Fibroblast of skin of left biceps (primary cell): ENCODE measurements around the gene RBM5.

Experiments
- DNase-seq, 2 experiments: peaks; one replicate each; pipeline ENCODE4 v3.0.0-alpha.2; 2013; ENCODE audit warnings: low read depth in 2 of 2

RBM5 gene

DNA sequence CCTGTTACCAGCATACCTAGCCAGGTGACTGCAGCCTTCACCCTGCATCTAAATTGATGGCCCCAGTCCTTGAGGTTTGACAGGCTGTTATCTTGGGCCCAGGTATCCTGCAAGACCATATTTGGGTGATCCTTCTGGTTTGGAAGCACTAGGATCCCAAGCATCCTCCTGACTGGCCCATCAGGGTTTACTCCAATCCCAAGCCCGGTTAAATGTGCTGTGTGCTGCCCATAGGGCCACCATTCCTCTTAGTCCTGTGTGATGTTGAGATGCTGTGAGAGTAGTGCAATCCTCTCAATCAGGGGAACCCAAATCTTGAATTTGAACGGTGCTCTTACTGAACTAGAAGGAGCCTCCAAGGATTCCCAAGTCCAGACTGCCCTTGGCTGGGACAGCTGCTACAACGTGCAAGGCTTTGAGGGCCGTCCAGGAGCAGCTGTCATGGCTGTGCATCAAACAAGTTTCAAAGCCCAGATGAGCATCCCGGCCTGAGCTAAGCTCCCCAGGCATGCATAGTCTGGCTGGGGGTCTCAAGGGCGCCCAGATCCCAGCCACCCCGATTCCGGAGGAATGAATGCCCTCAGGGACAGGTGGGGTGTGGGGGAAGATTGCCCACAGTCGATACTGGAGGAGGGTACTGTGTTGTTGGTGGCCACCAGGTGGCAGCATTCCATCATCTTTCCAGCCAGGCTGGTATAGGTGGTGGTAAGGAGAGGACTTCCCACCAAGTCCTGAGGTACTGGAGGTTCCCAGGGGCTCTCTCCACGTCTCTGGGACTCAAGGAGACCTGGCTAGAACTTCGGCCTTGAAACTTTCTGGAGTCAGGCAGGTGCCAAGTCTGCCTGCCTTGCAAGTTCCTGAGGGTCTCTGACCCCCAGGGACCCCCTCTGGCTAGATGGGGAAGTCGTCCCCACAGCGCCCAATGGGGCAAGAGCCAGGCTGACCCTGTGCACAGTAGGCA lies 32.6 kb downstream of the RBM5 start:
- DNase-seq: peak; percentile 24 to 42

- no peak for DNase-seq
Measured at GRCh38 chr3:50122071-50122470, 33.4 kb downstream of the RBM5 start.

- no peak for DNase-seq
Measured at GRCh38 chr3:50122661-50123391, 34.1 kb downstream of the RBM5 start.

GRCh38 chr3:50123394-50124051 lies 34.8 kb downstream of the RBM5 start:
- no peak for DNase-seq

- DNase-seq: no peak
Measured at GRCh38 chr3:50124052-50124799, 35.5 kb downstream of the RBM5 start.

DNA sequence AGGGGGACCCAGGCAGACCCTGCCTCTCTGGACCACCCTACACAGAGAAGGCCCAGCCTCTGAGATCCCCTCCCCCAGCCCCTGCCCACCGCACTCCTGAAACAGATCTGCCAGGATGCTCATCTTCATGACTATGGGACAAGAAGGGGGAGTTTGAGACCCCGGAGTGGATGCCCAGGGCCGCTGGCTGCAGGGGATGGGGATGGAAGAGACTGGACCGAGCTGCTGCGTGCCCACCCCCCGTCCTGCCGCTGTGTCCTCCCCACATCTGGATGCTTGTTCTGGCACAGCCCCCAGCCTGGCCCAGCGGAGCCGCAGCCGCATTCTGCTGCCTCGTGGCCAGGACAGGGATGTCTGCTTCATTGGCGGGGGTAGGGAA lies 36.1 kb downstream of the RBM5 start:
- DNase-seq: no peak

- no peak for DNase-seq
Measured at GRCh38 chr3:50125541-50126286, 37.0 kb downstream of the RBM5 start.

- DNase-seq: peak in 1 of 2 experiments; percentile 18
Measured at GRCh38 chr3:50126287-50127211, 37.8 kb downstream of the RBM5 start.

- DNase-seq: no peak
Measured at GRCh38 chr3:50127251-50127691, 38.6 kb downstream of the RBM5 start.

- DNase-seq: no peak
Measured at GRCh38 chr3:50128001-50128400, 39.3 kb downstream of the RBM5 start.

DNA sequence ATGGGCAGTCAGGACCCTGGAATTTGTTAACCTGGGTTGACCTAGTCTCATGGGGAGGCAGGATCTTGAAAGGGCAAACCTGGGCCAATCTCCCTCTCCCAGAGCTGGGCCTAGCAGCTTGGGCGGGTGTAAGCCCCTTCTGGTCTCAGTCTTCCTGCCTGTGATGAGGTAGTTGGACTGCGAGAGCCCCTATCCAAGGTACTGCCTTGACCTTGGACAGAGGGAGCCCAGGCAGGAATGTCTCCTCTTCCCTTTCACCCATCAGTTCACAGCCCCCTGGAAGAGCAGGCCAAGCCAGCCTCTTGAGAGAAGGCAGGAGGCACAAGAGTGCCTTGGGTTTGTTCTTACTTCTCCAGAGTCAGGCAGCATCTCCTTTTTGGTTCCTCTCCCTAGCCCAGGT lies 41.7 kb downstream of the RBM5 start:
- no peak for DNase-seq

- no peak for DNase-seq
Measured at GRCh38 chr3:50132421-50133282, 43.9 kb downstream of the RBM5 start.

GRCh38 chr3:50133283-50133615 lies 44.5 kb downstream of the RBM5 start:
- DNase-seq: no peak

- DNase-seq: no peak
Measured at GRCh38 chr3:50134367-50134766, 45.6 kb downstream of the RBM5 start.

- no peak for DNase-seq
Measured at GRCh38 chr3:50135964-50136363, 47.2 kb downstream of the RBM5 start.

- DNase-seq: no peak
Measured at GRCh38 chr3:50136714-50137405, 48.1 kb downstream of the RBM5 start.

GRCh38 chr3:50137531-50137930 lies 48.8 kb downstream of the RBM5 start:
- no peak for DNase-seq
